Measurements from ENCODE around the gene TUFT1. TPM values are rescaled to one million over a fixed set of nuclear protein-coding genes. Genes with fewer than 3 reads are reported as not detected.
"Not testable (repeated sequence)": the region's sequence is repeated elsewhere in the genome, so short reads cannot be mapped to it uniquely, and the experiment has no call there.

TUFT1 gene
- total RNA-seq, 2 experiments from 2014 or later, result 3.2 TPM

- ChIA-PET CTCF (interaction anchor here (1.6 kb wide), 1 partner anchor 12 kb away, joined by 5 read pairs; no protein-coding TSS in a partner anchor), POLR2A (no interaction called here)
- ATAC-seq (no peak), DNase-seq (no peak)
- Mint-ChIP-seq H3K4me1 (no peaks in the 10 kb centered on the region), H3K27me3 (no peaks in the 10 kb centered on the region), H3K36me3 (ENCODE audit: low read depth) (no peaks in the 10 kb centered on the region), H3K4me3 (no peak overlapping the region), H3K27ac (no peak overlapping the region), H3K9me3 (ENCODE audit: low read depth) (no peaks in the 10 kb centered on the region)
- intact Hi-C loops (cut with DNase I, micrococcal nuclease), result no loop called here
Observed at GRCh38 chr1:151581921-151582320, 41.8 kb downstream of the TUFT1 start.

- Mint-ChIP-seq H3K27ac (no peak overlapping the region), H3K4me1 (no peaks in the 10 kb centered on the region), H3K4me3 (no peak overlapping the region), H3K36me3 (ENCODE audit: low read depth) (no peaks in the 10 kb centered on the region), H3K9me3 (ENCODE audit: low read depth) (no peaks in the 10 kb centered on the region), H3K27me3 (no peaks in the 10 kb centered on the region)
- DNase-seq, result no peak
- ATAC-seq, result no peak
- intact Hi-C loops (cut with DNase I, micrococcal nuclease), result no loop called here
- ChIA-PET CTCF (interaction anchor here (1.1 kb wide), 1 partner anchor 10 kb away, joined by 5 read pairs; no protein-coding TSS in a partner anchor), POLR2A (interaction anchor here (0.6 kb wide), 1 partner anchor 99 kb away, joined by 5 read pairs; no protein-coding TSS in a partner anchor)
Observed at GRCh38 chr1:151583796-151584195, 43.7 kb downstream of the TUFT1 start.

GRCh38 chr1:151584278-151584677, 44.2 kb downstream of the TUFT1 start:
- intact Hi-C loops (cut with DNase I, micrococcal nuclease), result no loop called here
- no peak overlapping the region for H3K27ac Mint-ChIP-seq
- ChIA-PET CTCF (interaction anchor here (1.1 kb wide), 1 partner anchor 9 kb away, joined by 5 read pairs; no protein-coding TSS in a partner anchor), POLR2A (no interaction called here)
- no peak for DNase-seq
- H3K36me3 Mint-ChIP-seq (ENCODE audit: low read depth), result no peaks in the 10 kb centered on the region
- H3K9me3 Mint-ChIP-seq (ENCODE audit: low read depth), result no peaks in the 10 kb centered on the region
- no peak overlapping the region for H3K4me3 Mint-ChIP-seq
- no peaks in the 10 kb centered on the region for H3K4me1 Mint-ChIP-seq
- no peaks in the 10 kb centered on the region for H3K27me3 Mint-ChIP-seq
- no peak for ATAC-seq

GRCh38 chr1:151584780-151585179, 44.7 kb downstream of the TUFT1 start:
- ChIA-PET POLR2A (no interaction called here), CTCF (no interaction called here)
- intact Hi-C loops (cut with DNase I, micrococcal nuclease), result no loop called here
- no peaks in the 10 kb centered on the region for H3K9me3 Mint-ChIP-seq (ENCODE audit: low read depth)
- ATAC-seq (no peak), DNase-seq (no peak)
- no peaks in the 10 kb centered on the region for H3K36me3 Mint-ChIP-seq (ENCODE audit: low read depth)
- H3K27ac Mint-ChIP-seq, result no peak overlapping the region
- H3K27me3 Mint-ChIP-seq, result no peaks in the 10 kb centered on the region
- H3K4me3 Mint-ChIP-seq, result no peak overlapping the region
- no peaks in the 10 kb centered on the region for H3K4me1 Mint-ChIP-seq

GRCh38 chr1:151585622-151586021, 45.5 kb downstream of the TUFT1 start:
- ATAC-seq (no peak), DNase-seq (no peak)
- intact Hi-C loops (cut with DNase I, micrococcal nuclease), result no loop called here
- no peaks in the 10 kb centered on the region for H3K4me1 Mint-ChIP-seq
- no peak overlapping the region for H3K27ac Mint-ChIP-seq
- H3K27me3 Mint-ChIP-seq, result peaks cover 3% of the 10 kb centered on the region
- H3K4me3 Mint-ChIP-seq, result no peak overlapping the region
- ChIA-PET POLR2A (no interaction called here), CTCF (interaction anchor here (0.7 kb wide), 1 partner anchor 8 kb away, joined by 3 read pairs; no protein-coding TSS in a partner anchor)
- no peaks in the 10 kb centered on the region for H3K9me3 Mint-ChIP-seq (ENCODE audit: low read depth)
- H3K36me3 Mint-ChIP-seq (ENCODE audit: low read depth), result no peaks in the 10 kb centered on the region

- Mint-ChIP-seq H3K36me3 (ENCODE audit: low read depth) (no peaks in the 10 kb centered on the region), H3K9me3 (ENCODE audit: low read depth) (peaks cover 3% of the 10 kb centered on the region), H3K4me1 (peaks cover 9% of the 10 kb centered on the region), H3K4me3 (no peak overlapping the region), H3K27ac (no peak overlapping the region), H3K27me3 (peaks cover 5% of the 10 kb centered on the region)
- no peak for ATAC-seq
- ChIA-PET POLR2A (no interaction called here), CTCF (interaction anchor here (0.8 to 1.2 kb wide), 2 partner anchors 144 to 210 kb away, joined by 3 to 4 read pairs; no protein-coding TSS in a partner anchor)
- intact Hi-C loops (cut with DNase I, micrococcal nuclease), result loop anchor here in 1 of 2 experiments (10.0 kb wide), 1 partner anchor 146 kb away; no protein-coding TSS in a partner anchor
- DNase-seq, result no peak
Observed at GRCh38 chr1:151590961-151591360, 50.9 kb downstream of the TUFT1 start.

GRCh38 chr1:151593730-151594129, 53.6 kb downstream of the TUFT1 start:
- Mint-ChIP-seq H3K4me3 (peak overlapping the region; percentile 53), H3K27ac (no peak overlapping the region)

GRCh38 chr1:151594143-151594625, 54.1 kb downstream of the TUFT1 start:
- POLR2A ChIA-PET, result interaction anchor here (0.6 kb wide), 1 partner anchor 377 kb away, joined by 4 read pairs; no protein-coding TSS in a partner anchor
- intact Hi-C loops (cut with DNase I, micrococcal nuclease), result loop anchor here (1.0 to 10.0 kb wide), 5 partner anchors 141 to 242 kb away; partner anchors contain the start of gene TDRKH (in 1 of the 2)
- H3K9me3 Mint-ChIP-seq (ENCODE audit: low read depth), result peaks cover 3% of the 10 kb centered on the region
- CTCF ChIA-PET, result interaction anchor here (0.6 to 2.2 kb wide), 44 partner anchors 9 to 1026 kb away, joined by 3 to 11 read pairs (median 4); partner anchors contain the start of genes CELF3 and MRPL9
- peaks cover 9% of the 10 kb centered on the region for H3K4me1 Mint-ChIP-seq
- H3K36me3 Mint-ChIP-seq (ENCODE audit: low read depth), result no peaks in the 10 kb centered on the region
- ATAC-seq, result peak; percentile 100
- H3K27me3 Mint-ChIP-seq, result peaks cover 5% of the 10 kb centered on the region
- peak overlapping the region; percentile 29 for H3K27ac Mint-ChIP-seq
- peak; percentile 94 for DNase-seq
- peak overlapping the region; percentile 53 for H3K4me3 Mint-ChIP-seq

More at GRCh38 chr1:151593730-151594129, 53.6 kb downstream of the TUFT1 start:
- peaks cover 9% of the 10 kb centered on the region for H3K4me1 Mint-ChIP-seq
- CTCF ChIA-PET, result interaction anchor here (0.5 to 2.2 kb wide), 45 partner anchors 8 to 1025 kb away, joined by 3 to 11 read pairs (median 4); partner anchors contain the start of genes CELF3, CGN and MRPL9
- intact Hi-C loops (cut with DNase I, micrococcal nuclease), result loop anchor here (1.0 to 10.0 kb wide), 5 partner anchors 142 to 243 kb away; partner anchors contain the start of gene TDRKH (in 1 of the 2)
- peak; percentile 9 for ATAC-seq
- H3K36me3 Mint-ChIP-seq (ENCODE audit: low read depth), result no peaks in the 10 kb centered on the region
- peaks cover 5% of the 10 kb centered on the region for H3K27me3 Mint-ChIP-seq
- POLR2A ChIA-PET, result interaction anchor here (0.6 kb wide), 1 partner anchor 377 kb away, joined by 4 read pairs; no protein-coding TSS in a partner anchor
- no peak for DNase-seq
- H3K9me3 Mint-ChIP-seq (ENCODE audit: low read depth), result peaks cover 3% of the 10 kb centered on the region

GRCh38 chr1:151596166-151596953, 56.3 kb downstream of the TUFT1 start:
- DNase-seq (no peak), ATAC-seq (no peak)
- CTCF ChIA-PET, result interaction anchor here (0.6 to 1.3 kb wide), 8 partner anchors 8 to 162 kb away, joined by 3 to 5 read pairs (median 3); no protein-coding TSS in a partner anchor
- POLR2A ChIA-PET, result no interaction called here
- peaks cover 2% of the 10 kb centered on the region for H3K27me3 Mint-ChIP-seq
- H3K9me3 Mint-ChIP-seq (ENCODE audit: low read depth), result no peaks in the 10 kb centered on the region
- intact Hi-C loops (cut with DNase I, micrococcal nuclease), result loop anchor here in 1 of 2 experiments (10.0 kb wide), 1 partner anchor 152 kb away; no protein-coding TSS in a partner anchor
- no peak overlapping the region for H3K4me3 Mint-ChIP-seq
- H3K27ac Mint-ChIP-seq, result no peak overlapping the region
- H3K36me3 Mint-ChIP-seq (ENCODE audit: low read depth), result no peaks in the 10 kb centered on the region
- peaks cover 9% of the 10 kb centered on the region for H3K4me1 Mint-ChIP-seq

GRCh38 chr1:151602550-151602949, 62.4 kb downstream of the TUFT1 start:
- intact Hi-C loops (cut with DNase I, micrococcal nuclease); ATAC-seq; H3K9me3 Mint-ChIP-seq (ENCODE audit: low read depth); H3K36me3 Mint-ChIP-seq (ENCODE audit: low read depth); H3K4me3 Mint-ChIP-seq; H3K27ac Mint-ChIP-seq; H3K4me1 Mint-ChIP-seq; DNase-seq; H3K27me3 Mint-ChIP-seq; POLR2A ChIA-PET: not testable (repeated sequence)
- CTCF ChIA-PET, result interaction anchor here (0.6 to 0.7 kb wide), 2 partner anchors 255 to 302 kb away, joined by 3 to 4 read pairs; no protein-coding TSS in a partner anchor

- Mint-ChIP-seq H3K4me3 (no peak overlapping the region), H3K27ac (no peak overlapping the region), H3K36me3 (ENCODE audit: low read depth) (no peaks in the 10 kb centered on the region), H3K4me1 (peaks cover 6% of the 10 kb centered on the region), H3K27me3 (peaks cover 11% of the 10 kb centered on the region), H3K9me3 (ENCODE audit: low read depth) (no peaks in the 10 kb centered on the region)
- DNase-seq, result no peak
- intact Hi-C loops (cut with DNase I, micrococcal nuclease), result loop anchor here in 1 of 2 experiments (2.0 kb wide), 1 partner anchor 19 kb away; no protein-coding TSS in a partner anchor
- CTCF ChIA-PET, result no interaction called here
- no peak for ATAC-seq
- POLR2A ChIA-PET, result no interaction called here
Observed at GRCh38 chr1:151604291-151604690, 64.2 kb downstream of the TUFT1 start.

Measured in activated CD4-positive, alpha-beta T cell treated with anti-CD3 and anti-CD28 coated beads for 36 hours (primary cell).